Kidney epithelial cell (primary cell): ENCODE results near the gene HASPIN. TPM values are rescaled to one million over a fixed set of nuclear protein-coding genes. Genes with fewer than 3 reads are reported as not detected.

Experiments used
- DNase-seq: peaks from one replicate; pipeline ENCODE4 v3.0.0-alpha.2; 2010; ENCODE audit warnings: low read depth
- H3K27me3 ChIP-seq: 2 replicates; pipeline ENCODE4 v1.6.0; 2011; ENCODE audit warnings: low read length; ENCODE audit not compliant: control insufficient read depth, insufficient read depth
- H3K36me3 ChIP-seq: 2 replicates; pipeline ENCODE4 v1.5.1; 2011; ENCODE audit warnings: low read length; ENCODE audit not compliant: control insufficient read depth, insufficient read depth
- H3K4me3 ChIP-seq: 2 replicates; pipeline ENCODE4 v1.5.1; 2011; ENCODE audit warnings: low read depth, mild to moderate bottlenecking, control low read depth, low read length
- CTCF ChIP-seq: IDR thresholded peaks from 2 replicates; pipeline ENCODE4 v1.5.1; 2011; ENCODE audit warnings: mild to moderate bottlenecking, moderate library complexity, low read length, control low read depth, inconsistent platforms; ENCODE audit not compliant: insufficient read depth, poor library complexity, severe bottlenecking
- total RNA-seq: library from RNA; depleted of rRNA; stranded (reverse); fragments of >200 nt; gene quantifications from 2 replicates; pipeline ENCODE4 v1.2.3, GENCODE V29; 2015

The HASPIN gene
- total RNA-seq, 1 donor from 2014 or later: 3.0 TPM

DNA sequence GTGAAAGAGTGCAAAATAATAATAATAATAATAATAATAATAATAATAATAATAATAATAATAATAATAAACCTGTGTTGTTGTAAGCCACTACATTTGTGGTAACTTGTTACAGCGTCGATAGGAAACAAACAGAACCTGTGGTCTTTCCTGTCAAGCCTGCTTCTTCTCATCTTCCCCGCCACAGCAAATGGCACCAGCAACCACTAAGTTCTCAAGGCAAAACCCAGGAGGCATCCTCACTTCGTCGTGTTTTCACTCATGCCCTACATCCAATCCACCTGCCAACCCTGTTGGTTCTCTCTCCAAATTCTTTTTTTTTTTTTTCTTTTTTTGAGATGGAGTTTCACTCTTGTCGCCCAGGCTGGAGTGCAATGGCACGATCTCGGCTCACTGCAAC is 43.1 kb downstream of the HASPIN start:
- H3K36me3 ChIP-seq: no peaks in the 10 kb centered on the region
- no peak for TF ChIP-seq CTCF

DNA sequence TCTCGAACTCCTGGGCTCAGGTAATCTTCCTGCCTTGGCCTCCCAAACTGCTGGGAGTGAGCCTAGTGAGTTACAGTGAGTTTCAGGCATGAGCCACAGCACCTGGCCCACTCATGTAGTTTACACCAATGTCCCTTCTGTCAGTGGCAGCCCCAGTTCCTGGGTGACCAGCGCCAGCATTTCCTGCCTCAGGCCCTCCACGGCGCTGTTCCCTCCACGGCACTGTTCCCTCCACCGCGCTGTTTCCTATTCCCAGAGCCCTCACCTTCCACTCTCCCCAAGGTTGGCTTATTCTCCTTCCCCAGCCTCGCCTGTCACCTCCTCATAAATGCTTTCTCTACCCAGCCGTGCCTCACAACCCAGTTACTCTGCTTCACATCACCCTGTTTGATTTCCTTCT is 44.6 kb downstream of the HASPIN start:
- DNase-seq: no peak
- TF ChIP-seq CTCF: no peak
- Histone ChIP-seq H3K4me3 (no peak overlapping the region), H3K36me3 (no peaks in the 10 kb centered on the region), H3K27me3 (no peaks in the 10 kb centered on the region)

More for the DNA sequence above, 43.1 kb downstream of the HASPIN start:
- Histone ChIP-seq H3K27me3 (no peaks in the 10 kb centered on the region), H3K4me3 (no peak overlapping the region)
- no peak for DNase-seq

DNA sequence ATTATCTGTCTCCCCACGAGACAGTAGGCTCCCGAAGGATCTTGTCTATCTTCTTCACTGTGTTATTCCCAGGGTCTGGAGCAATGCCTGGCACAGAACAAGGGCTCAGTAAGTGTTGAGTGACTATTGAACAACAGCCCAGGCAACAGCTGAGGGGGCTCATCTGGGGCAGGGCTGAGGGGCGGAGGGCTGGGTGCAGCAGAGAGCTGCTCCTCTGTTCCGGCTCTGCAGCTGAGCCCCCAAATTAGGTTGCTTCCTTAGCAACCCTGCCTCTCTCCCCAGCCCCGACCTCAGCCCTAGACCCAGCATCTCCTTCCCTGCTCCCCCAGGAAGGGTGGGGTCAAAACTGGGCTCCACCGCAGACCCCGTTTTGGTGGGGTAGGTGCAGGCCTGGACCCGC is 45.1 kb downstream of the HASPIN start:
- Histone ChIP-seq H3K36me3 (no peaks in the 10 kb centered on the region), H3K27me3 (no peaks in the 10 kb centered on the region), H3K4me3 (no peak overlapping the region)
- no peak for TF ChIP-seq CTCF
- no peak for DNase-seq

- DNase-seq: no peak
- Histone ChIP-seq H3K36me3 (no peaks in the 10 kb centered on the region), H3K4me3 (no peak overlapping the region), H3K27me3 (no peaks in the 10 kb centered on the region)
- TF ChIP-seq CTCF: no peak
Observed at GRCh38 chr17:3770466-3770865, 46.8 kb downstream of the HASPIN start.

GRCh38 chr17:3771140-3771539 is 47.4 kb downstream of the HASPIN start:
- no peak overlapping the region for H3K4me3 ChIP-seq
- no peaks in the 10 kb centered on the region for H3K36me3 ChIP-seq
- DNase-seq: no peak
- TF ChIP-seq CTCF: no peak
- no peaks in the 10 kb centered on the region for H3K27me3 ChIP-seq

DNA sequence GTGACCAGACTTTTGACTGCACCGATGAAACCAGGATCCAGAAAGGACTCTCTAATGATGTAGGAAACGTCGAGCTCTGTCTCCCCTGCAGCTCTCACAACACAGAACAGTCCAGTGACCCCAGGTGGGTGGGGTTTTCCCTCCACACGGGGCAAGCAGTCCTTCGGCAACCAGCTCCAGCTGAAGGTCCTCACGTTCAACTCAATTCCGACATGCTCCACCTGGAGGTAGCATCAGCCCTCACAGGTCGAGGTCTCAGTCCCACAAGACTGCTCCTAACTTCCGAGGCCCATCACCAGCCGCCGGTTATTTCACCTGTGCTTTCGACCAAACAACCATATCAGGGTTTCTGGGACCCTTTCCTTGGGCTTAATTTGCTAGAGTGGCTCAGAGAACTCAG is 49.1 kb downstream of the HASPIN start:
- no peak overlapping the region for H3K4me3 ChIP-seq
- no peaks in the 10 kb centered on the region for H3K27me3 ChIP-seq
- DNase-seq: no peak
- no peak for TF ChIP-seq CTCF
- no peaks in the 10 kb centered on the region for H3K36me3 ChIP-seq
